Stimulated activated CD4-positive, alpha-beta T cell treated with anti-CD3 and anti-CD28 coated beads, Interleukin-15, amount 100 ng/mL, for 1 hour (primary cell): Measurements from ENCODE around the gene UVRAG.

Source experiments
- DNase-seq, 2 donors: peaks; one replicate each; pipeline ENCODE4 v3.0.0-alpha.2; 2020; ENCODE audit warnings: low read depth in 1 of 2, low spot score in 1 of 2

The UVRAG gene

DNA sequence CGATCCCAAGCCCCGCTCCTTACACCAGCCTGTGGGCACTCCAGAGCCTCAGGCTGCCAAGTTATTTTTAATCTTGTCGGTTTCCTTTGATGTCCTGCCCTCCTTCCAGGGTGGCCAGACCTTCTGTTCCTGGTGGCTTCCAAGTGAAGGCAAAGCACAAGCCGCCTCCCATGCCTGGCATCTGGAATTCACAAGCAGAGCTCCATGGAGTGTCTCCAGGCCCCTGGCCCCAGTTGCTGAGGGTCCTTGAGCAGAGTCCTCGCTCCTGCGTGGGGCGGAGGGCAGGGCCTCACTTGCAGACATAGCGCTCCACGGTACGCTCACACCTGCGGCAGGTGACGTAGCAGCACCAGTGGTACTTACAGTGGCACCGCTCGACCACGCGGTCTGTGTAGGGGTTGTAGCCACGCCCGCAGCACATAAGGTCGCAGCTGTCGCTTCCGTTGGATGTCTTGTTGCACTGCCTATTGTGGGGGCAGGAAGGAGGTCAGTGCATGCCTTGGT is 371.8 kb downstream of the UVRAG start:
- no peak for DNase-seq

DNA sequence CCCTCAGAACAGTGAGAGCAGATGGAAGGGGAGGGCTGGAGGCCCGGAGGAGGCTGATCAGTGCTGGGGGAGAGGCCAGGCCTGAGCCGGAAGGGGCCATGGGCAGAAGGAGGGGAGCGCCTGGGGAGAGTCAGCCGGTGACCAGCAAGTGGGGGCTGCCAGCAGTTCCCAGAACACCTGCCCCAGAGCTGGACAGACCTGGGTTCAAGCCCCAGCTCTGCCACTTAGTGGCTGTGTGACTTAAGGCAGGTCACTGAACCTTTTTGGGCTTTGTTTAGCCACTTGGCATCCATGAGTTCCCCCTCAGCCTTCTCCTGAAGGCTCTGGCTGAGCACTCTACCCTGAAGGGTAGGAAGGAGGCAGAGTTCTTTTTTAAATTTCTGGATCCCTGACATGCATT is 373.9 kb downstream of the UVRAG start:
- DNase-seq = no peak

DNA sequence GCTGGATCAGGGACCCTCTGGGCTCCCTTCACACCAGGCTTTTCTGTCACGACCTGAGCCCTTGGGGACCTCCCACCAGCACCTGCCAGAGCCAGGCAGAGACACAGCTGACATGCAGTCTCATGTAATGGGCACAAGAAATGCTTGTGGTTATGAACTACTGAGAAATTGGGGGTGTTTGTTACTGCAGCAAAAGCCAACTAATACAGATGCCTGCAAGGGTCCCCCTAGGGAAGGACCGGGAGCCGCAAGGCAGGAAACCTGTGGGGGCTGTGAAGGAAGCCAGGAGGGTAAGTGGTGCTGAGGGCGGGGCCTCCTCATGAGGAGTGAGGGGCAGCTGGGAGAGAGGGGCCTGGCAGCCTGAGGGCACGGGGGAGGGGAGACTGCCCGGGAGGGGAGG is 374.7 kb downstream of the UVRAG start:
- DNase-seq = no peak

DNA sequence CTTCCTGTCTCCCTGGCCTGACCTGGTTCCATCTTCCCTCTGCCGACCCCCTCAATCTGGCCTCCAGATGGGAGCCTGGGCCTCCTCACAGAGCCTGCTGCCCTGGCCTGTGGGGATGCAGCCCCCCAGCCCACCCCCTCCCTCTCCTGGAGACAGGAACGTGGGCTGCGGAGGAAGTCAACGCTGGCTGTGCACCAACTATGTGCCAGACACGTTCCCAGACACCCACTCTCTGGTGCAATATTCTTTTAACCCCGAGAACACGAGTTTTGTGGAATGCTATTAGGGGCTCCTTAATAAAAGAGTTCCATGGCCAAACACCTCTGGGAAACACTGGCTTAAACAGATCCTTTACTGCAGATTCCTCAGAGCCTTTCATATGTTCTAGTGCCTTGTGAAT is 375.4 kb downstream of the UVRAG start:
- DNase-seq = no peak
